A549 (cell line): ENCODE data around the gene CNTFR.

Experiments used
- CTCF ChIP-seq: fragments of >200 bp; sonication (Bioruptor Twin); formaldehyde crosslinking; IDR thresholded peaks from 3 replicates; pipeline ENCODE4 v1.5.1; 2016
- EHF ChIP-seq: fragments of 250-450 bp; sonication (Bioruptor Pico); IDR thresholded peaks from 2 replicates; pipeline ENCODE4 v1.5.0; 2020; ENCODE audit warnings: mild to moderate bottlenecking
- HDAC2 ChIP-seq: fragments of 200-600 bp; sonication (generic); IDR thresholded peaks from 2 replicates; pipeline ENCODE4 v1.6.1; 2016
- MAZ ChIP-seq: fragments of 150-350 bp; IDR thresholded peaks from 2 replicates; pipeline ENCODE4 v1.6.1; 2014; ENCODE audit warnings: antibody characterized with exemption, low read depth, low read length, borderline replicate concordance
- PBX3 ChIP-seq: IDR thresholded peaks from 2 replicates; pipeline ENCODE4 v1.6.1; 2012
- POLR2A ChIP-seq: IDR thresholded peaks from 2 replicates; pipeline ENCODE4 v1.6.1; 2012; ENCODE audit warnings: mild to moderate bottlenecking, low read length
- RCOR1 ChIP-seq: fragments of 150-350 bp; IDR thresholded peaks from 2 replicates; pipeline ENCODE4 v1.6.1; 2014; ENCODE audit warnings: antibody characterized with exemption, low read length, low read depth
- ZFP36 ChIP-seq: fragments of 450-650 bp; IDR thresholded peaks from 2 replicates; pipeline ENCODE4 v1.6.1; 2014; ENCODE audit warnings: borderline replicate concordance; ENCODE audit not compliant: partially characterized antibody

- TF ChIP-seq RCOR1 = no peak
- TF ChIP-seq EHF (CRISPR knock-in tag) = no peak
- no peak for TF ChIP-seq PBX3
- no peak for TF ChIP-seq CTCF
- no peak for TF ChIP-seq MAZ
- no peak for TF ChIP-seq HDAC2
- TF ChIP-seq ZFP36 = no peak
- no peak for TF ChIP-seq POLR2A
These were observed 16.9 kb downstream of the CNTFR start for GRCh38 chr9:34572628-34573027.
